GM18909 (cell line): ENCODE results near the gene TTC23.

Source experiments
- ATAC-seq: cut with Tn5 transposase; IDR thresholded peaks from one replicate; pipeline ENCODE4 v1.9.1; 2021; ENCODE audit warnings: mild to moderate bottlenecking; ENCODE audit not compliant: unreplicated experiment, poor library complexity

The TTC23 gene

GRCh38 chr15:99167640-99168039 lies 81.7 kb downstream of the TTC23 start:
- ATAC-seq: peak; percentile 61

DNA sequence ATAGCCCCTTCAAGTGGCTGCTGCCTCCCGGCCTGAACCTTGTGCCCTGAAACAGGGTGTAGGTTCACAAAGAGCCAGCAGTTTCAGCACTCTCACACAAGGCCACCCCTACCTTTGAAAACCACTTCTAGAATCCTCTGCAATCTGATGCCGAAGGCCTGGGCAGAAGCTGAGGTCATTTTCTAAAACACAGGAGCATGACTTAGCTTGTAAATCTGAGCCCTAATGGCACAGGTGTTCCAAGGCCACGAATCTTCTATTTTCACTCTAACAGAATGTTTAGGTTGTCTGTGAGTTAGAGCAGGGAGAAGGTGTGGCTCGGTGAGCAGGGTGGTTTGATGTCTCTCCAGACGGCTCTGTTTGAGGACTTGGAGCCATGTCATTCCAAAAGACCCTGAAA lies 82.2 kb downstream of the TTC23 start:
- ATAC-seq: no peak

- no peak for ATAC-seq
These were observed 83.3 kb downstream of the TTC23 start for GRCh38 chr15:99165956-99166689.

- ATAC-seq: no peak
These were observed 84.2 kb downstream of the TTC23 start for GRCh38 chr15:99165020-99165790.

- no peak for ATAC-seq
These were observed 85.3 kb downstream of the TTC23 start for GRCh38 chr15:99164119-99164518.

GRCh38 chr15:99163271-99164062 lies 85.9 kb downstream of the TTC23 start:
- no peak for ATAC-seq

- ATAC-seq: no peak
These were observed 90.6 kb downstream of the TTC23 start for GRCh38 chr15:99158626-99159412.

GRCh38 chr15:99157456-99157855 lies 91.9 kb downstream of the TTC23 start:
- no peak for ATAC-seq

- ATAC-seq: no peak
These were observed 93.4 kb downstream of the TTC23 start for GRCh38 chr15:99155961-99156443.

DNA sequence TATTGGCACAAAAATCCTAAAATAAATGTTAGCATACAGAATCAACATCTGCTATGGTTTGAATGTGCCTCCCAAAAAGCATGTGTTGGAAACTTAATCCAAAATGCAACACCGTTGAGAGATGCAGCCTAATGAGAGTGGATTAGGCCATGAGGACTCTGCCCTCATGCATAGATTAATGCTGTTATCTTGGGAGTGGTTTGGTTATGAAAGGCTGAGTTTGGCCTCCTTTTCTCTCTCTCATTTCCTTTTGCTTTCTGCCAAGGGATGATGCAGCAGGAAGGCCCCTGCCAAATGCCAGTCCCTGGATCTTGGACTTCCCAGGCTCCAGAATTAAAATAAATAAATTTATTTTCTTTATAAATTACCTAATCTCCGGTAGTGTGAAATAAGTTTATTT lies 95.1 kb downstream of the TTC23 start:
- ATAC-seq: no peak

DNA sequence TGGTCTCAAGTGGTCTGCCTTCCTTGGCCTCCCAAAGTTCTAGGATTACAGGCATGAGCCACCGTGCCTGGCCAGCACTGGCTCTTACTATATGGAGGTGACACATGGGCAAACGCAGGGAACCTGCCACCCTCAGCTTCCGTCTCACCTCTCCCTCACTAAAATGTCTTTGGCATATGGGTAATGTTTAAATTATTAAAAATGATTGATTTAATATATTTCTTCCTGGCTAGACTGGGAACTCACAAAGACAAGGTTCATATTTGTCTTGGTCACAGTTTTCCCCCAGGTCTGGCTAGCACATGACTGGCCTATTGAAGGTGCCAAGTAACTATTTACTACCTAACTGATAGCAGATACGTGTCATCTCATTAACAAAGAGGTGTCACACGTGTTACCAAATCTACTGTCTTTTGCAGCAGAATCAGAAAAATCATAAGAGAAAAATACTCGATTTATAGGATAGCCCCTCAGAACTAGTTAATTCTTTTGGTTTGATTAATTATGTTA lies 96.3 kb downstream of the TTC23 start:
- no peak for ATAC-seq

DNA sequence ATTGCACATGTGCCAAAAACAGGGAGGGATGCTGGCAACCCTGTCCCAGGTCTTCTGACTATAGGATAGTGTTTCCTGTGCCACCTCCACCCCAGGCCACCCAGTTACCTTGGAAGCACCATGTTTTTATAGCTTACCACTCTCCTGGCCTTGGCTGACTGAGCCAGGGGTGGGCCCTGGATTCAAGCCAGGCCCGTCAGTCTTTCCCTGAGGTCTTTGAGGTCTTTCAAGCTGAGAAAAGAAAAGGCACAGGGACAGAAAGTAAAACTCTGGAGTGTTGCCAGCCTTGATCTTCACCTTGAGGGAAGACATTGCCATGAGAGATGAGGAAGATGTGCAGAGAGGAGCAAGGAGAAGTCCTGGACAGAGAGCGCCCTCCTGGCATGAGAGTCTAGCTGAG lies 98.2 kb downstream of the TTC23 start:
- ATAC-seq: no peak

DNA sequence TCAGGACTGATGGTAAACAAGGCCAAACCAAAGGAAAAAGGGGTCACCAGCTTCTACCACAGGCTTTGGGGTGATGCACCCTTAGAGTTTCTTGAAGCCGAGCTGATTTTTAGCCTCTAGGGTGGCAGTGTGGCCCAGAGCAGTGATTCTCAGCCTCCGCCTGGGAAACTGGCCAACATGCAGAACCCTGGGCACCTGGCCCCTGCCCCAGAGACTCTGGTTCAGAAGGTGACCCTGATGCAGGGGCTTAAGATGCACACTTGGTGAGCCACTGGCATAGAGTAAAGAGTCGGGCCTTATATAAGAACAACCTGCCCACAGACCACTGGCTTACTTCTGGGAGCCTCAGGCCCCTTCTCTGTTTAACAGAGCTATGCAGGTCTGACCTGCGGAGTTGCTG lies 100.0 kb downstream of the TTC23 start:
- ATAC-seq: no peak

DNA sequence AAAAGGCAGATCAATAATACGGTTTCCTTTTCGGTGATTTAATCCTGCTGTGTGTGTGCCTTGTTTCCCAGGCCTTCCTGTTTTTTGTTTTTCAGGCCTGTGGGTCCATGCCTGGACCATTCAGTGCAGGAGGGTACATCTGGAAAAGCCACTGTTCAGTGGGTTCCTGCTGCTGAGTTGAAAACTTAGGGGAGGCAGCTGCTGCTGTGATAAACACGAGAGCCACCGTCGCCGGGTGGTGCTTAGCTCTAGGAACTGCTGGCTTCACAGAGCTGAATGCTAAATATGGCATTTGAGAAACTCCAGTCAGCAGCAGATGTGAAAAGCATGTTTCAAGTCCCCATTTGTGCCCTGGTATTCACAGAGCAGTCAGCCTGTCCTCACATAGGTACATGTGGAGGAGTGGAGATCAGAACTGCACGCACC lies 100.5 kb downstream of the TTC23 start:
- ATAC-seq: no peak

DNA sequence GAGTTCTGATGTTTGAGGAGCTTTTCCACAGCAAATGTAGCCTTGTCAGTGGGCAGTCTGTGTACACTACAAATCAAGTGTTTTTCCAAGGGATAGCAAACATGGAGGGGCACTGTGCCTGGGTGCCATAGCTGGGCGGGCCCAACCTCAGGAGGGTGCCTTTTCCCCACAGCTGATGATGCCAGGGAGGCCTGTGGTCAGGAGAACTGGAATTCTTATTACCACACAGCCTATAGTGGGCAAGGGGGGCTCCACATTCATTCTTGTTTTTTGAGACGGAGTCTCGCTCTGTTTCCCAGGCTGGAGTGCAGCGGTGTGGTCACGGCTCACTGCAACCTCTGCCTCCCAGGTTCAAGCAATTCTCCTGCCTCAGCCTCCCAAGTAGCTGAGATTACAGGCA lies 102.7 kb downstream of the TTC23 start:
- no peak for ATAC-seq

DNA sequence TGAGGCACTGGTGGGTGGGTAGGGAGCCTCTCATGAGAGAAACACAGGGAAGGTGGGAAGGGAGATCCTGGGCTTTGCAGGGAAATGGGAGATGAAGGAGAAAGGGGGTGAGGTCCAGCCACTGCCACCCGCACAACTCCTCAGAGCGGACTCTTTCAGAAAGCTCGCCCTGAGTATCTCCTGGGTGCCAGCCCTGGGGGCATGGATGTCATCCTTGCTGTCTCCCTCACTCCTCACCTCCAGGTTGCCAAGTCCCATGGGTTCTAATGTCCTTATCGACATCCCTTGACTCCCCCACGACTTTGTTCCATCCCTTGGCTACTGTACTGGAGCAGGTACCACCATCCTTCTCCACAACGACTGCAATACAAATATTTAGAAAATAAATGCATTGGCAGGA lies 103.6 kb downstream of the TTC23 start:
- no peak for ATAC-seq

GRCh38 chr15:99145005-99145404 lies 104.4 kb downstream of the TTC23 start:
- ATAC-seq: no peak

DNA sequence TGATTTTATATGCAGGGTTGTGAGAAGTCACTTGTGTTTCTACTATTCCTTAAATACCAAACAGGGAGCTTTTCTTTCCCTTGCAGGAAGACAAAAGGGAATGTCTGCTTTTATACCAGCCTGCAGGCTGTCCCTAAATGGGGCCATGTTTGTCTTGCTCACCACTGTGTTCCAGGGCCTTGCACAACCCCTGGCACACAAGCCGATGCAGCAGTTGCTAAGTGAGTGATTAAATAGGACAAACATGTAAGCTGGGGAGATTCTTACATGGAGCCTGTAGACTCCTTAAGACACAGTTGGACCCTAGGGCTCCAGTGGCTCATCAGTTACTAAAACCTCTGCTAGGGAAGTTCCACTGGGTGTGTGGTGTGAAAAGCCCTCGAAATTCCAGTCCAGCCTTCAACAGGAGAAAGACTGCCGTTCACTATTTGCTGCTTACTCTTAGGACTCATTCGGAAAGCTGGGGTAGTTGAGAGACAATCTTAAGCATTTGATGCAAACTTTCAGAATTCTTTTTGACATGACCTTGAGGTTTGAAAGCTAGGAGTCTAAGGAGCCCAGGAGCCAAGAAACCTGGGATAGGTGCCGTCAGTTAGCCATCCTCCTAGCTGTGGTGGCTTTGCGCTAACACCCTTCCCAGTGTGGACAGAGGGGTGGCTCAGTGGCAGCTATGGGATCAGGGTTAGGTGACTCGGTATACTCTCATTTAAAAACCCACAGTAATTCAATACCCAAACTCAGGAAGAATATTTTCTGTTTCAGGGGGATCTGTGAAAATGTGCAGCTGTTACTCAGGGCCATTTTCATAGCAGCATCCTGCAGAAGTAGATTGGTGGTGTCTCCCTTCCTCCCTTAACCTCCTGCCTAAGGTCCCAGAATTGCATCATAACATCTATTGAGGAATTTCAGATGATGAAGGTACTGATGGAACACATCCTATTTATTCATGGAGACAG lies 105.4 kb downstream of the TTC23 start:
- no peak for ATAC-seq

DNA sequence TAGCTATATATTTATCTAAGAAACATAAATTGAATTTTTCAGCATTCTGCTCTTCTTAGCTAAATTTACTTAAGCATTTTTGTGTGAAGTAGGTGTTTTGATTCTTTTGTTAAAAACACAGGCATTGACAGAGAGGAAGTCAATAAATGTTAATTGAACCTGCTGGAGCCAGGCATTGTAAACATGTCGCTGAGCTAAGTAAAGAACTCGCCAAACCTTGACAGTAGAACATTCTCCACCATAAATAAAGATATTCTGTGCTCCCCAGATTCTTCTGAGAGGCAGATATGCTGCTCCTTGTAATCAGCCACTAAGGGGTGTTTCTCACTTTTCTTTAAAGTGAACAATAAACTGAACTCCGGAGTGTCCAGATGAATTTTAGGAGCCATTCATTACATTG lies 106.1 kb downstream of the TTC23 start:
- no peak for ATAC-seq
